ENCODE measurements around the gene ENTPD8. TPM values are rescaled to one million over a fixed set of nuclear protein-coding genes. Genes with fewer than 3 reads are reported as not detected.

ENTPD8 gene
- total RNA-seq, 1 experiment from 2014 or later: not detected

- Histone ChIP-seq H3K27ac (ENCODE audit: low read length) (no peak overlapping the region), H3K4me2 (ENCODE audit: low read length) (no peak overlapping the region), H3K36me3 (ENCODE audit: low read depth, low read length) (no peaks in the 10 kb centered on the region), H3K9ac (ENCODE audit: low read length) (no peak overlapping the region), H3F3A (ENCODE audit: low read length, unreplicated experiment) (no peaks in the 10 kb centered on the region), H2AFZ (ENCODE audit: low read length) (no peak overlapping the region), H3K9me2 (replicated peaks; ENCODE audit: low read length) (no peaks in the 10 kb centered on the region), H3K79me2 (ENCODE audit: low read length) (peaks cover 13% of the 10 kb centered on the region; the same call in 1 of the 2 replicates), H3K27me3 (ENCODE audit: low read length) (no peaks in the 10 kb centered on the region), H3K9me3 (ENCODE audit: low read length) (no peaks in the 10 kb centered on the region), H4K20me1 (ENCODE audit: low read length) (no peaks in the 10 kb centered on the region), H3K4me3 (ENCODE audit: low read length) (no peak overlapping the region), H3K4me1 (ENCODE audit: insufficient read depth, low read length) (peaks cover 4% of the 10 kb centered on the region; the same call in 1 of the 2 replicates)
- intact Hi-C loops (cut with micrococcal nuclease): no loop called here
- TF ChIP-seq CTCF (conservative IDR thresholded peaks at IDR 0.05; ENCODE audit: low read depth, low read length): no peak
- no peak for TF ChIP-seq EZH2phosphoT487 (IDR thresholded peaks at IDR 0.05; ENCODE audit: borderline replicate concordance, low read length)
- TF ChIP-seq EZH2 (IDR thresholded peaks at IDR 0.05; ENCODE audit: low read length, unreplicated experiment): no peak
- no TSS peak for BruUV-seq (replicated peaks)
- ChIA-PET CTCF (no interaction called here), POLR2A (ENCODE audit: unreplicated experiment) (no interaction called here)
- DNase-seq (no peak), ATAC-seq (no peak)
Observed at GRCh38 chr9:137454597-137455358, 13.6 kb upstream of the ENTPD8 start.

- intact Hi-C loops (cut with micrococcal nuclease): no loop called here
- no peaks in the 10 kb centered on the region for H3K4me1 ChIP-seq (ENCODE audit: insufficient read depth, low read length)
- H3K4me3 ChIP-seq (ENCODE audit: low read length): no peak overlapping the region
- ChIA-PET CTCF (no interaction called here), POLR2A (ENCODE audit: unreplicated experiment) (no interaction called here)
- no peak overlapping the region for H3K4me2 ChIP-seq (ENCODE audit: low read length)
- H3F3A ChIP-seq (ENCODE audit: low read length, unreplicated experiment): no peaks in the 10 kb centered on the region
- no peaks in the 10 kb centered on the region for H4K20me1 ChIP-seq (ENCODE audit: low read length)
- BruUV-seq (replicated peaks): no TSS peak
- no peak overlapping the region for H3K27ac ChIP-seq (ENCODE audit: low read length)
- H2AFZ ChIP-seq (ENCODE audit: low read length): no peak overlapping the region
- peaks cover 13% of the 10 kb centered on the region; the same call in 1 of the 2 replicates for H3K79me2 ChIP-seq (ENCODE audit: low read length)
- no peak for TF ChIP-seq CTCF (conservative IDR thresholded peaks at IDR 0.05; ENCODE audit: low read depth, low read length)
- TF ChIP-seq EZH2phosphoT487 (IDR thresholded peaks at IDR 0.05; ENCODE audit: borderline replicate concordance, low read length): no peak
- no peak for TF ChIP-seq EZH2 (IDR thresholded peaks at IDR 0.05; ENCODE audit: low read length, unreplicated experiment)
- no peaks in the 10 kb centered on the region for H3K27me3 ChIP-seq (ENCODE audit: low read length)
- DNase-seq: no peak
- H3K9ac ChIP-seq (ENCODE audit: low read length): no peak overlapping the region
- ATAC-seq: no peak
- no peaks in the 10 kb centered on the region for H3K9me3 ChIP-seq (ENCODE audit: low read length)
- no peaks in the 10 kb centered on the region for H3K9me2 ChIP-seq (replicated peaks; ENCODE audit: low read length)
- no peaks in the 10 kb centered on the region for H3K36me3 ChIP-seq (ENCODE audit: low read depth, low read length)
Observed at GRCh38 chr9:137454145-137454596, 13.0 kb upstream of the ENTPD8 start.

- Histone ChIP-seq H4K20me1 (ENCODE audit: low read length) (no peaks in the 10 kb centered on the region), H3F3A (ENCODE audit: low read length, unreplicated experiment) (no peaks in the 10 kb centered on the region), H3K9me2 (replicated peaks; ENCODE audit: low read length) (no peaks in the 10 kb centered on the region), H3K9me3 (ENCODE audit: low read length) (no peaks in the 10 kb centered on the region), H3K79me2 (ENCODE audit: low read length) (peaks cover 12% of the 10 kb centered on the region; the same call in 1 of the 2 replicates), H3K36me3 (ENCODE audit: low read depth, low read length) (no peaks in the 10 kb centered on the region), H3K27me3 (ENCODE audit: low read length) (no peaks in the 10 kb centered on the region), H3K27ac (ENCODE audit: low read length) (no peak overlapping the region), H3K9ac (ENCODE audit: low read length) (no peak overlapping the region), H3K4me3 (ENCODE audit: low read length) (no peak overlapping the region), H3K4me2 (ENCODE audit: low read length) (no peak overlapping the region), H2AFZ (ENCODE audit: low read length) (no peak overlapping the region), H3K4me1 (ENCODE audit: insufficient read depth, low read length) (no peaks in the 10 kb centered on the region)
- ATAC-seq (0 out of 2 replicates have a peak, but pooled peaks have one; percentile 21), DNase-seq (peak; percentile 19)
- BruUV-seq (replicated peaks): no TSS peak
- ChIA-PET POLR2A (ENCODE audit: unreplicated experiment) (no interaction called here), CTCF (no interaction called here)
- no peak for TF ChIP-seq EZH2 (IDR thresholded peaks at IDR 0.05; ENCODE audit: low read length, unreplicated experiment)
- no peak for TF ChIP-seq CTCF (conservative IDR thresholded peaks at IDR 0.05; ENCODE audit: low read depth, low read length)
- no peak for TF ChIP-seq EZH2phosphoT487 (IDR thresholded peaks at IDR 0.05; ENCODE audit: borderline replicate concordance, low read length)
- intact Hi-C loops (cut with micrococcal nuclease): no loop called here
Observed at GRCh38 chr9:137453643-137454081, 12.5 kb upstream of the ENTPD8 start.
